Measurements from ENCODE around the gene ARID1B. TPM values are rescaled to one million over a fixed set of nuclear protein-coding genes. Genes with fewer than 3 reads are reported as not detected.

ARID1B gene
- total and polyA plus RNA-seq, 9 of the 15 experiments (the other 6 are each of a cell fraction or from before 2014, with no cell fraction given) = 12.5 to 50.5 (median 25.8) TPM

DNA sequence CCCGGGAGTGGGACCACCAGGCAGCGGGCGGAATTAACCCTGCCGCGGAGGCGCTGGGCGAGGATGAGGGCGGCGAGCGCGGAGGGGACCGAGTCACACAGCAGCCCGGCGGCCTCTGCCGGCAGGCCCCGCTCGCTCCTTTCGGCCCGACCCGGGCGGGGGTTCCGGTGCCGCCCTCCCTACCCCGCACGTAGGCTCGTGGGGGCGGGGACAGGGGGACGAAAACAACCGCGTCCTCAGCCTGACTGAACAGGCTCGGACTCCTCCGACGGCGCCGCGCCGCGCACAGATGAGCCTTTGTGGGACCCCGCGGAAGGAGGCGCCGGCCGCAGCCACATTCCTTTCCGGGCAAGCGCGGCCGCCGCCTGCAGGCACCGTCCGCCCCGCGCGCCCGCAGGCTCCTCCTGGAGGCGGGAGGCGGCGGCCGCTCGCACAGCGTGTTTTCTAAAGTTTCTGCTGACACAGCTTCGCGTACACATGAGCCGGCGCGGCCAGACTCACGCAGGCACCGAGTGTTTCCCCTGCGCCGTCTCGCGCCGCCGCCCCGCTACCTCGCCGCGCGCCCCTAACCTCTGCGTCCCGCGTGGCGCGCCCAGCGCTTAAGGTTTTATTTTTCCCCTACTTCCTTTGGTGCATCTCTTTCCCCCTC, 244.3 kb downstream of the ARID1B start (continued):
- TF ChIP-seq ZNF175 (CRISPR knock-in tag; IDR thresholded peaks at IDR 0.05; ENCODE audit: low read depth) = no peak
- TF ChIP-seq, protein P1, sequence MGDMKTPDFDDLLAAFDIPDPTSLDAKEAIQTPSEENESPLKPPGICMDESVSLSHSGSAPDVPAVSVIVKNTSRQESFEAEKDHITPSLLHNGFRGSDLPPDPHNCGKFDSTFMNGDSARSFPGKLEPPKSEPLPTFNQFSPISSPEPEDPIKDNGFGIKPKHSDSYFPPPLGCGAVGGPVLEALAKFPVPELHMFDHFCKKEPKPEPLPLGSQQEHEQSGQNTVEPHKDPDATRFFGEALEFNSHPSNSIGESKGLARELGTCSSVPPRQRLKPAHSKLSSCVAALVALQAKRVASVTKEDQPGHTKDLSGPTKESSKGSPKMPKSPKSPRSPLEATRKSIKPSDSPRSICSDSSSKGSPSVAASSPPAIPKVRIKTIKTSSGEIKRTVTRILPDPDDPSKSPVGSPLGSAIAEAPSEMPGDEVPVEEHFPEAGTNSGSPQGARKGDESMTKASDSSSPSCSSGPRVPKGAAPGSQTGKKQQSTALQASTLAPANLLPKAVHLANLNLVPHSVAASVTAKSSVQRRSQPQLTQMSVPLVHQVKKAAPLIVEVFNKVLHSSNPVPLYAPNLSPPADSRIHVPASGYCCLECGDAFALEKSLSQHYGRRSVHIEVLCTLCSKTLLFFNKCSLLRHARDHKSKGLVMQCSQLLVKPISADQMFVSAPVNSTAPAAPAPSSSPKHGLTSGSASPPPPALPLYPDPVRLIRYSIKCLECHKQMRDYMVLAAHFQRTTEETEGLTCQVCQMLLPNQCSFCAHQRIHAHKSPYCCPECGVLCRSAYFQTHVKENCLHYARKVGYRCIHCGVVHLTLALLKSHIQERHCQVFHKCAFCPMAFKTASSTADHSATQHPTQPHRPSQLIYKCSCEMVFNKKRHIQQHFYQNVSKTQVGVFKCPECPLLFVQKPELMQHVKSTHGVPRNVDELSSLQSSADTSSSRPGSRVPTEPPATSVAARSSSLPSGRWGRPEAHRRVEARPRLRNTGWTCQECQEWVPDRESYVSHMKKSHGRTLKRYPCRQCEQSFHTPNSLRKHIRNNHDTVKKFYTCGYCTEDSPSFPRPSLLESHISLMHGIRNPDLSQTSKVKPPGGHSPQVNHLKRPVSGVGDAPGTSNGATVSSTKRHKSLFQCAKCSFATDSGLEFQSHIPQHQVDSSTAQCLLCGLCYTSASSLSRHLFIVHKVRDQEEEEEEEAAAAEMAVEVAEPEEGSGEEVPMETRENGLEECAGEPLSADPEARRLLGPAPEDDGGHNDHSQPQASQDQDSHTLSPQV (IDR thresholded peaks at IDR 0.05) = peak; percentile 76
- peak; percentile 35; the same call in 1 of the 2 replicates for TF ChIP-seq NCOR1 (IDR thresholded peaks at IDR 0.05)
- TF ChIP-seq ZNF282 (CRISPR knock-in tag; IDR thresholded peaks at IDR 0.05) = no peak
- TF ChIP-seq, protein P2, sequence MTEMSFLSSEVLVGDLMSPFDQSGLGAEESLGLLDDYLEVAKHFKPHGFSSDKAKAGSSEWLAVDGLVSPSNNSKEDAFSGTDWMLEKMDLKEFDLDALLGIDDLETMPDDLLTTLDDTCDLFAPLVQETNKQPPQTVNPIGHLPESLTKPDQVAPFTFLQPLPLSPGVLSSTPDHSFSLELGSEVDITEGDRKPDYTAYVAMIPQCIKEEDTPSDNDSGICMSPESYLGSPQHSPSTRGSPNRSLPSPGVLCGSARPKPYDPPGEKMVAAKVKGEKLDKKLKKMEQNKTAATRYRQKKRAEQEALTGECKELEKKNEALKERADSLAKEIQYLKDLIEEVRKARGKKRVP (CRISPR knock-in tag; IDR thresholded peaks at IDR 0.05) = no peak
- peak; percentile 69; the same call in 1 of the 2 replicates for TF ChIP-seq ZNF644 (tag; IDR thresholded peaks at IDR 0.05; ENCODE audit: low read depth)
- TF ChIP-seq NEUROD1 (IDR thresholded peaks at IDR 0.05; ENCODE audit: borderline replicate concordance, low read depth, low read length, partially characterized antibody) = no peak
- TF ChIP-seq ZNF165 (CRISPR knock-in tag; IDR thresholded peaks at IDR 0.05; ENCODE audit: borderline replicate concordance) = no peak
- no peak for TF ChIP-seq ZNF3 (CRISPR knock-in tag; IDR thresholded peaks at IDR 0.05)
- TF ChIP-seq PHF8 (IDR thresholded peaks at IDR 0.05; ENCODE audit: borderline replicate concordance, low read length) = peak; percentile 84; the same call in 1 of the 2 replicates
- no peak for TF ChIP-seq TSC22D4 (tag; IDR thresholded peaks at IDR 0.05)
- TF ChIP-seq ZNF75A (CRISPR knock-in tag; IDR thresholded peaks at IDR 0.05) = no peak
- TF ChIP-seq HNRNPUL1 (IDR thresholded peaks at IDR 0.05; ENCODE audit: low read length) = no peak
- no peak for TF ChIP-seq ZC3H8 (IDR thresholded peaks at IDR 0.05)
- peak; percentile 58; the same call in 1 of the 2 replicates for TF ChIP-seq NR3C1 (CRISPR knock-in tag; IDR thresholded peaks at IDR 0.05)
- no peak for TF ChIP-seq COPS2 (conservative IDR thresholded peaks at IDR 0.05)
- TF ChIP-seq, protein P3, sequence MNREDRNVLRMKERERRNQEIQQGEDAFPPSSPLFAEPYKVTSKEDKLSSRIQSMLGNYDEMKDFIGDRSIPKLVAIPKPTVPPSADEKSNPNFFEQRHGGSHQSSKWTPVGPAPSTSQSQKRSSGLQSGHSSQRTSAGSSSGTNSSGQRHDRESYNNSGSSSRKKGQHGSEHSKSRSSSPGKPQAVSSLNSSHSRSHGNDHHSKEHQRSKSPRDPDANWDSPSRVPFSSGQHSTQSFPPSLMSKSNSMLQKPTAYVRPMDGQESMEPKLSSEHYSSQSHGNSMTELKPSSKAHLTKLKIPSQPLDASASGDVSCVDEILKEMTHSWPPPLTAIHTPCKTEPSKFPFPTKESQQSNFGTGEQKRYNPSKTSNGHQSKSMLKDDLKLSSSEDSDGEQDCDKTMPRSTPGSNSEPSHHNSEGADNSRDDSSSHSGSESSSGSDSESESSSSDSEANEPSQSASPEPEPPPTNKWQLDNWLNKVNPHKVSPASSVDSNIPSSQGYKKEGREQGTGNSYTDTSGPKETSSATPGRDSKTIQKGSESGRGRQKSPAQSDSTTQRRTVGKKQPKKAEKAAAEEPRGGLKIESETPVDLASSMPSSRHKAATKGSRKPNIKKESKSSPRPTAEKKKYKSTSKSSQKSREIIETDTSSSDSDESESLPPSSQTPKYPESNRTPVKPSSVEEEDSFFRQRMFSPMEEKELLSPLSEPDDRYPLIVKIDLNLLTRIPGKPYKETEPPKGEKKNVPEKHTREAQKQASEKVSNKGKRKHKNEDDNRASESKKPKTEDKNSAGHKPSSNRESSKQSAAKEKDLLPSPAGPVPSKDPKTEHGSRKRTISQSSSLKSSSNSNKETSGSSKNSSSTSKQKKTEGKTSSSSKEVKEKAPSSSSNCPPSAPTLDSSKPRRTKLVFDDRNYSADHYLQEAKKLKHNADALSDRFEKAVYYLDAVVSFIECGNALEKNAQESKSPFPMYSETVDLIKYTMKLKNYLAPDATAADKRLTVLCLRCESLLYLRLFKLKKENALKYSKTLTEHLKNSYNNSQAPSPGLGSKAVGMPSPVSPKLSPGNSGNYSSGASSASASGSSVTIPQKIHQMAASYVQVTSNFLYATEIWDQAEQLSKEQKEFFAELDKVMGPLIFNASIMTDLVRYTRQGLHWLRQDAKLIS (CRISPR knock-in tag; IDR thresholded peaks at IDR 0.05) = no peak; the same call in 1 of the 2 replicates
- TF ChIP-seq MXI1 (IDR thresholded peaks at IDR 0.05; ENCODE audit: low read depth, low read length) = peak; percentile 16; the same call in 1 of the 2 replicates
- TF ChIP-seq NR4A1 (CRISPR knock-in tag; IDR thresholded peaks at IDR 0.05) = no peak
- peak; percentile 66; the same call in 1 of the 2 replicates for TF ChIP-seq NR4A1 (tag; IDR thresholded peaks at IDR 0.05)
